Measurements from ENCODE around the gene DCAF7.

DNA sequence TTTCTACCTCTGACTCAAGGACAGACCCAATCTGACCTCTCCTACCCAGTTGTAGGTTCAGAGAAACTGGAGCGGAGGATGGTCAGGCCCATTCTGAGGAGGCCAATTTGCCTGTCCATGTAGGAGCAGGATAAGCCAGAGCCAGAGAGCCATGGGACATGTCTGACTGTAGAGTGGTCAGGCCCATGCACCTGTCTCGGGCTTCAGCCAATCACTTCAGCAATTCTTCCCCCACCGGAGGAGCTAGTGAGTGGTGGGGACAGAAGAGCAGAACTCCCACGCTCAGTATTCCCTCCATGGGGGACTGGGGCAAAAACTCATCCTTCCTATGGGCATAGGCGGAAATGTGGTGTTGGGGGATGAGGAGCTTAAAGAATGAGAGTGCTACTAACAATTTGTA is 14.3 kb downstream of the DCAF7 start:
- TF ChIP-seq, protein P1, sequence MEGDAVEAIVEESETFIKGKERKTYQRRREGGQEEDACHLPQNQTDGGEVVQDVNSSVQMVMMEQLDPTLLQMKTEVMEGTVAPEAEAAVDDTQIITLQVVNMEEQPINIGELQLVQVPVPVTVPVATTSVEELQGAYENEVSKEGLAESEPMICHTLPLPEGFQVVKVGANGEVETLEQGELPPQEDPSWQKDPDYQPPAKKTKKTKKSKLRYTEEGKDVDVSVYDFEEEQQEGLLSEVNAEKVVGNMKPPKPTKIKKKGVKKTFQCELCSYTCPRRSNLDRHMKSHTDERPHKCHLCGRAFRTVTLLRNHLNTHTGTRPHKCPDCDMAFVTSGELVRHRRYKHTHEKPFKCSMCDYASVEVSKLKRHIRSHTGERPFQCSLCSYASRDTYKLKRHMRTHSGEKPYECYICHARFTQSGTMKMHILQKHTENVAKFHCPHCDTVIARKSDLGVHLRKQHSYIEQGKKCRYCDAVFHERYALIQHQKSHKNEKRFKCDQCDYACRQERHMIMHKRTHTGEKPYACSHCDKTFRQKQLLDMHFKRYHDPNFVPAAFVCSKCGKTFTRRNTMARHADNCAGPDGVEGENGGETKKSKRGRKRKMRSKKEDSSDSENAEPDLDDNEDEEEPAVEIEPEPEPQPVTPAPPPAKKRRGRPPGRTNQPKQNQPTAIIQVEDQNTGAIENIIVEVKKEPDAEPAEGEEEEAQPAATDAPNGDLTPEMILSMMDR (IDR thresholded peaks at IDR 0.05), result no peak
- no peak for TF ChIP-seq POLR2A (IDR thresholded peaks at IDR 0.05)
